Mesenchymal stem cell (in vitro differentiated cells and primary cell): ENCODE measurements around the gene CCDC78.
"Not testable (repeated sequence)": the region's sequence is repeated elsewhere in the genome, so short reads cannot be mapped to it uniquely, and the experiment has no call there.

Source experiments
- DNase-seq: peaks from one replicate; pipeline ENCODE4 v3.0.0-alpha.2; 2013
- H2AFZ ChIP-seq: one replicate; pipeline ENCODE4 v1.6.1; 2013; ENCODE audit warnings: low read depth, mild to moderate bottlenecking, control low read depth, inconsistent platforms, low read length, moderate library complexity
- H2AK5ac ChIP-seq: 2 replicates; pipeline ENCODE4 v1.6.1; 2013; ENCODE audit warnings: low read length, moderate library complexity, mild to moderate bottlenecking, inconsistent platforms; ENCODE audit not compliant: severe bottlenecking
- H2BK120ac ChIP-seq: one replicate; pipeline ENCODE4 v1.6.1; 2013; ENCODE audit warnings: low read depth, mild to moderate bottlenecking, inconsistent platforms, low read length, moderate library complexity
- H2BK12ac ChIP-seq, 2 experiments: one replicate each; pipeline ENCODE4 v1.6.1; 2013; ENCODE audit warnings: inconsistent platforms in 2 of 2, low read length in 2 of 2, mild to moderate bottlenecking in 2 of 2, moderate library complexity in 2 of 2, control low read depth in 1 of 2
- H2BK15ac ChIP-seq: one replicate; pipeline ENCODE4 v1.6.1; 2013; ENCODE audit warnings: mild to moderate bottlenecking, low read depth, inconsistent platforms; ENCODE audit not compliant: poor library complexity, severe bottlenecking
- H2BK5ac ChIP-seq: 2 replicates; pipeline ENCODE4 v1.6.1; 2013; ENCODE audit warnings: low read depth, mild to moderate bottlenecking, low read length, control low read depth, inconsistent platforms; ENCODE audit not compliant: poor library complexity, severe bottlenecking
- H3K14ac ChIP-seq, 2 experiments: one replicate each; pipeline ENCODE4 v1.6.1; 2013; ENCODE audit warnings: inconsistent platforms in 2 of 2, low read length in 2 of 2, control low read depth in 1 of 2, mild to moderate bottlenecking in 1 of 2, moderate library complexity in 1 of 2
- H3K18ac ChIP-seq, 2 experiments: one replicate each; pipeline ENCODE4 v1.6.1; 2013; ENCODE audit warnings: inconsistent platforms in 2 of 2, low read length in 2 of 2, control low read depth in 1 of 2, low read depth in 1 of 2, mild to moderate bottlenecking in 1 of 2
- H3K23ac ChIP-seq, 2 experiments: one replicate each; pipeline ENCODE4 v1.6.1; 2013; ENCODE audit warnings: inconsistent platforms in 2 of 2, low read length in 2 of 2, mild to moderate bottlenecking in 2 of 2, moderate library complexity in 2 of 2, control low read depth in 1 of 2
- H3K27ac ChIP-seq: 2 replicates; pipeline ENCODE4 v1.5.1; 2013; ENCODE audit warnings: mild to moderate bottlenecking, moderate library complexity, low read length, control low read depth, inconsistent platforms; ENCODE audit not compliant: poor library complexity, severe bottlenecking
- H3K27me3 ChIP-seq, 2 experiments: 2 replicates each; pipeline versions ENCODE4 v1.6.1 to v1.7.0; 2013; ENCODE audit warnings: low read length in 2 of 2, mild to moderate bottlenecking in 2 of 2, moderate library complexity in 2 of 2, control low read depth in 1 of 2, inconsistent platforms in 1 of 2; ENCODE audit not compliant: control insufficient read depth in 1 of 2, insufficient read depth in 1 of 2
- H3K36me3 ChIP-seq, 2 experiments: 2 replicates each; pipeline versions ENCODE4 v1.6.1 to v1.7.0; 2013; ENCODE audit warnings: low read length in 2 of 2, control low read depth in 1 of 2, inconsistent platforms in 1 of 2, low read depth in 1 of 2, mild to moderate bottlenecking in 1 of 2; ENCODE audit not compliant: insufficient read depth in 2 of 2, control insufficient read depth in 1 of 2
- H3K4ac ChIP-seq, 2 experiments: one replicate each; pipeline ENCODE4 v1.6.1; 2013; ENCODE audit warnings: inconsistent platforms in 2 of 2, low read length in 2 of 2, mild to moderate bottlenecking in 2 of 2, moderate library complexity in 2 of 2, control low read depth in 1 of 2, low read depth in 1 of 2
- H3K4me1 ChIP-seq: 2 replicates; pipeline ENCODE4 v1.6.1; 2013; ENCODE audit warnings: low read depth, low read length, control low read depth; ENCODE audit not compliant: control insufficient read depth, insufficient read depth
- H3K4me2 ChIP-seq: 2 replicates; pipeline ENCODE4 v1.6.1; 2013; ENCODE audit warnings: low read length, mild to moderate bottlenecking, inconsistent platforms; ENCODE audit not compliant: poor library complexity, severe bottlenecking
- H3K4me3 ChIP-seq, 2 experiments: 2 replicates each; pipeline versions ENCODE4 v1.5.1 to v1.7.0; 2013; ENCODE audit warnings: low read length in 2 of 2, mild to moderate bottlenecking in 2 of 2, control low read depth in 1 of 2, low read depth in 1 of 2; ENCODE audit not compliant: insufficient read depth in 1 of 2
- H3K79me1 ChIP-seq: replicated peaks from 2 replicates; pipeline ENCODE4 v1.6.1; 2013; ENCODE audit warnings: mild to moderate bottlenecking, control low read depth, low read length, inconsistent platforms; ENCODE audit not compliant: poor library complexity, severe bottlenecking
- H3K9ac ChIP-seq: 2 replicates; pipeline ENCODE4 v1.7.0; 2013; ENCODE audit warnings: mild to moderate bottlenecking, low read length, moderate library complexity
- H3K9me3 ChIP-seq: 2 replicates; pipeline ENCODE4 v1.7.0; 2013; ENCODE audit warnings: mild to moderate bottlenecking, low read length; ENCODE audit not compliant: control insufficient read depth
- H4K8ac ChIP-seq: one replicate; pipeline ENCODE4 v1.6.1; 2013; ENCODE audit warnings: inconsistent platforms, mild to moderate bottlenecking, low read length, moderate library complexity
- H4K91ac ChIP-seq: one replicate; pipeline ENCODE4 v1.6.1; 2013; ENCODE audit warnings: mild to moderate bottlenecking, low read length, inconsistent platforms
- WGBS: methylation state at CpG from one replicate; pipeline ENCODE4 v1.1.7; 2013; ENCODE audit warnings: mixed read lengths; 5-methylcytosine and 5-hydroxymethylcytosine counted together

Gene CCDC78

GRCh38 chr16:692356-693108, 33.7 kb downstream of the CCDC78 start:
- no peak overlapping the region for H4K91ac ChIP-seq
- no peak overlapping the region for H2BK5ac ChIP-seq
- no peak overlapping the region for H2BK12ac ChIP-seq
- H3K36me3 ChIP-seq, result peaks cover 4 to 16% of the 10 kb centered on the region in 2 experiments
- no peak overlapping the region for H3K9ac ChIP-seq
- H3K27ac ChIP-seq, result no peak overlapping the region
- WGBS, result 100% methylated on average over 6 of the region's 10 CpGs
- H3K4me3 ChIP-seq, result no peak overlapping the region
- no peak overlapping the region for H3K4ac ChIP-seq
- peaks cover 15% of the 10 kb centered on the region for H3K79me1 ChIP-seq
- H3K4me1 ChIP-seq, result peaks cover 37% of the 10 kb centered on the region
- no peaks in the 10 kb centered on the region for H3K9me3 ChIP-seq
- no peak overlapping the region for H3K4me2 ChIP-seq
- no peak overlapping the region for H2AK5ac ChIP-seq
- H4K8ac ChIP-seq, result no peak overlapping the region
- no peak overlapping the region for H3K23ac ChIP-seq
- H2AFZ ChIP-seq, result no peak overlapping the region
- no peak overlapping the region for H2BK120ac ChIP-seq
- no peak overlapping the region for H2BK15ac ChIP-seq
- H3K14ac ChIP-seq, result no peak overlapping the region
- H3K18ac ChIP-seq, result no peak overlapping the region
- no peak for DNase-seq
- peaks cover 49% of the 10 kb centered on the region in 2 experiments for H3K27me3 ChIP-seq

GRCh38 chr16:691242-691641, 35.0 kb downstream of the CCDC78 start:
- H3K4me2 ChIP-seq, H3K18ac ChIP-seq, H2BK15ac ChIP-seq, H3K27ac ChIP-seq, H3K23ac ChIP-seq, H3K14ac ChIP-seq, H4K8ac ChIP-seq, H3K9me3 ChIP-seq, H2BK120ac ChIP-seq, DNase-seq, H2AK5ac ChIP-seq, H2BK5ac ChIP-seq, H3K9ac ChIP-seq, H3K4me3 ChIP-seq, H2BK12ac ChIP-seq, H2AFZ ChIP-seq, H4K91ac ChIP-seq, H3K4ac ChIP-seq: not testable (repeated sequence)
- Histone ChIP-seq H3K36me3 (peaks cover 17 to 27% of the 10 kb centered on the region in 2 experiments), H3K4me1 (peaks cover 39% of the 10 kb centered on the region), H3K79me1 (peaks cover 25% of the 10 kb centered on the region), H3K27me3 (peaks cover 41 to 43% of the 10 kb centered on the region in 2 experiments)
- 87% methylated on average over 16 of the region's 16 CpGs for WGBS

GRCh38 chr16:689175-689897, 36.9 kb downstream of the CCDC78 start:
- Histone ChIP-seq H3K4ac (peak overlapping the region; percentile 80 to 88), H3K79me1 (peaks cover 39% of the 10 kb centered on the region), H3K27ac (no peak overlapping the region), H2BK120ac (no peak overlapping the region), H3K23ac (no peak overlapping the region), H2AFZ (no peak overlapping the region), H3K36me3 (peaks cover 25 to 44% of the 10 kb centered on the region in 2 experiments), H2BK15ac (no peak overlapping the region), H3K9ac (peak overlapping the region; percentile 95), H3K4me1 (peaks cover 43% of the 10 kb centered on the region), H4K91ac (peak overlapping the region; percentile 75), H2AK5ac (no peak overlapping the region), H3K18ac (peak overlapping the region in 1 of 2 experiments; percentile 63), H2BK5ac (no peak overlapping the region), H3K4me3 (peak overlapping the region; percentile 78 to 96), H3K27me3 (peaks cover 22 to 26% of the 10 kb centered on the region in 2 experiments), H4K8ac (peak overlapping the region; percentile 96), H3K4me2 (peak overlapping the region; percentile 85), H3K14ac (no peak overlapping the region), H2BK12ac (no peak overlapping the region), H3K9me3 (no peaks in the 10 kb centered on the region)
- WGBS, result 91% methylated on average over 25 of the region's 26 CpGs
- DNase-seq, result no peak

DNA sequence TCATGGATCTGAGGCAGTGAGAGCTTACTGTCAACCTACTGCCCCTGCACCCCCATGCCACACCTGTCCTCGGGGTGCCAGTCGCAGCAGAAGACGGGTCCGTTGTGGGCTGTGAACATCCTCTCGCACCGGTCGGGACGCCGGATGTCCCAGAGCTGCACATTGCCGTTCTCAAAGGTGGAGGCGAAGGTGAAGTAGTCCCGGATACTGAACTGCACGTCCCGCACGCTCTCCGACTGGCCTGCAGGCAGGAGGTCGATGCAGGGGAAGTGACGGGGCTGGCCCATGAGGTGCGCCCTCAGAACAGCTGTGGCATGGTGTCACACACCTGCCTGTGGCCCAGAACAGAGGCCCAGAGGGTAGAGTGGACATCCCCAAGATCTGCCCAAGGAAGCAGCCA, 38.7 kb downstream of the CCDC78 start:
- H3K36me3 ChIP-seq, result peaks cover 34 to 59% of the 10 kb centered on the region in 2 experiments
- 95% methylated on average over 19 of the region's 19 CpGs for WGBS
- peaks cover 51% of the 10 kb centered on the region for H3K4me1 ChIP-seq
- H3K9ac ChIP-seq, result no peak overlapping the region
- peaks cover 45% of the 10 kb centered on the region for H3K79me1 ChIP-seq
- no peak overlapping the region for H3K4me3 ChIP-seq
- H4K91ac ChIP-seq, result no peak overlapping the region
- H3K27ac ChIP-seq, result no peak overlapping the region
- no peak overlapping the region for H2BK15ac ChIP-seq
- no peak overlapping the region for H2AK5ac ChIP-seq
- no peaks in the 10 kb centered on the region for H3K9me3 ChIP-seq
- H2BK5ac ChIP-seq, result no peak overlapping the region
- H4K8ac ChIP-seq, result no peak overlapping the region
- H2BK12ac ChIP-seq, result no peak overlapping the region
- no peak overlapping the region for H2AFZ ChIP-seq
- no peak overlapping the region for H3K14ac ChIP-seq
- no peak overlapping the region for H3K18ac ChIP-seq
- no peak overlapping the region for H3K4ac ChIP-seq
- H2BK120ac ChIP-seq, result no peak overlapping the region
- peaks cover 8 to 9% of the 10 kb centered on the region in 2 experiments for H3K27me3 ChIP-seq
- H3K23ac ChIP-seq, result no peak overlapping the region
- no peak for DNase-seq
- no peak overlapping the region for H3K4me2 ChIP-seq
